Lower leg skin (tissue), 3 donors: ENCODE measurements around the gene DUSP3.

Experiments used
- POLR2A ChIP-seq, 2 donors: fragments of 450-650 bp; IDR thresholded peaks; one replicate each; pipeline ENCODE4 v1.6.1; 2016 to 2017; ENCODE audit warnings: antibody characterized with exemption in 2 of 2, mild to moderate bottlenecking in 1 of 2, moderate library complexity in 1 of 2
- TF ChIP-seq, protein P1 (sequence below), 3 donors: fragments of 450-650 bp; IDR thresholded peaks; one replicate each; pipeline ENCODE4 v1.5.1; 2016; ENCODE audit warnings: antibody characterized with exemption in 3 of 3, mild to moderate bottlenecking in 3 of 3, moderate library complexity in 2 of 3

GRCh38 chr17:43791589-43791988 lies 12.8 kb upstream of the DUSP3 start:
- TF ChIP-seq, protein P1, sequence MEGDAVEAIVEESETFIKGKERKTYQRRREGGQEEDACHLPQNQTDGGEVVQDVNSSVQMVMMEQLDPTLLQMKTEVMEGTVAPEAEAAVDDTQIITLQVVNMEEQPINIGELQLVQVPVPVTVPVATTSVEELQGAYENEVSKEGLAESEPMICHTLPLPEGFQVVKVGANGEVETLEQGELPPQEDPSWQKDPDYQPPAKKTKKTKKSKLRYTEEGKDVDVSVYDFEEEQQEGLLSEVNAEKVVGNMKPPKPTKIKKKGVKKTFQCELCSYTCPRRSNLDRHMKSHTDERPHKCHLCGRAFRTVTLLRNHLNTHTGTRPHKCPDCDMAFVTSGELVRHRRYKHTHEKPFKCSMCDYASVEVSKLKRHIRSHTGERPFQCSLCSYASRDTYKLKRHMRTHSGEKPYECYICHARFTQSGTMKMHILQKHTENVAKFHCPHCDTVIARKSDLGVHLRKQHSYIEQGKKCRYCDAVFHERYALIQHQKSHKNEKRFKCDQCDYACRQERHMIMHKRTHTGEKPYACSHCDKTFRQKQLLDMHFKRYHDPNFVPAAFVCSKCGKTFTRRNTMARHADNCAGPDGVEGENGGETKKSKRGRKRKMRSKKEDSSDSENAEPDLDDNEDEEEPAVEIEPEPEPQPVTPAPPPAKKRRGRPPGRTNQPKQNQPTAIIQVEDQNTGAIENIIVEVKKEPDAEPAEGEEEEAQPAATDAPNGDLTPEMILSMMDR (IDR thresholded peaks at IDR 0.05): no peak
- no peak for TF ChIP-seq POLR2A (IDR thresholded peaks at IDR 0.05)
